GM18907 (cell line): ENCODE data around the gene PAPOLG.
"Not testable (repeated sequence)": the region's sequence is repeated elsewhere in the genome, so short reads cannot be mapped to it uniquely, and the experiment has no call there.

Experiments used
- ATAC-seq: cut with Tn5 transposase; IDR thresholded peaks from one replicate; pipeline ENCODE4 v1.9.1; 2021; ENCODE audit warnings: mild to moderate bottlenecking, moderate library complexity; ENCODE audit not compliant: unreplicated experiment

The PAPOLG gene

DNA sequence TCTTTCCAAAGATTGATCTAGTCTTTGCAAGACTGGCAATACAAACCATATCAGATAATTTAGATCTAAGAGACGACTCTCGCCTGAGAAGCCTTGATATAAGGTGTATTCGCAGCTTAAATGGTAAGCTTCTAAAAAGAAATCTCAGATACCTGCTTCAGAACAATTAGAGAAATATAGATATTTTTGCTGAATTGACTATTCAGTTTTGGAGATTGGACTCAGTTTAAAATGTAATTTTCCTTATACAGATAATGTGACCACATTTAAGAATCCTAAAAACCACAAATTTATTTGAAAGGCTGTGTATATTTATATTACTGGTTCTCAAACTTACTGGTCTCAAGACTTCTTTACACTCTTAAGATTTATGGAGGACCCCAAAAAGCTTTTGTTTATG lies 15.4 kb downstream of the PAPOLG start:
- ATAC-seq, result no peak

DNA sequence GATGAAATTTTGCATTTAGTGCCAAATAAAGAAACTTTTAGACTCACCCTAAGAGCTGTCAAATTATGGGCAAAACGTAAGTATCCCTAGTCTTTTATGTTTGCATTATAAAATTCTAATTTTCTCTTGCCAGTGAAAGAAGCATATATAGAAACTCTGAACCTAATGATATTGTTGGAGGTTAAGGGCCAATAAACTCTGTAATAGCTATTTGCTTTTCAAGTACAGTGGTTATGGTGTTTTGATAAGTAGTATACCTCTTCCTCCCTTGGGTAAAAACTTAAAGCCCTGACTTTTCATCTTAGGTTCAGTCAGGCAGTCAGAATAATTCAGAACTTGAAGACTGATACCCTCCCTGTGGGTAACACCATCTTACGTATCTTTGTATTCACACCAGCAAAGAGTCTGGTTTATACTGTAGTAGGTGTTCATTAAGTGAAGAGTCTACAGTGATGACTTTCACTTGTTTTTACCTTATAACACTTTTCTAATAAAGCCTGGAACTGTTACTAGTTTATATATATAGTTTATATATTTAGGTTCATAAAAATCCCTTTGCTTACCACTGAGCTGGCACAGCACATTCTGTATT lies 19.1 kb downstream of the PAPOLG start:
- no peak for ATAC-seq

DNA sequence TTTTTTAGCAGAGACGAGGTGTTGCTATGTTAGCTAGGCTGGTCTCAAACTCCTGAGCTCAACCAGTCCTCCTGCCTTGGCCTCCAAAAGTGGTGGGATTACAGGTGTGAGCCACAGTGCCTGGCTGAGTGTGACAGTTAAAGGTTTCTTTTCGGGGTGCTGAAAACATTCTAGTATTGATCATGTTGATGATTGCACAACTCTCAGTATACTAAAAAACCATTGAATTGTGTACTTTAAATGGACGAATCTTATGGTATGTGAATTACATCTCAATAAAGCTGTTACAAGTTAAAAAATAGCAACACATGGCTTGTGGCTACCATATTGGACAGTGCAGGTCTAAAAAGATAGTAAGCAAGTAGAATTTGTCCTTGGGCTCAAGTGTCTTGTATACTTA lies 22.3 kb downstream of the PAPOLG start:
- ATAC-seq, result no peak

DNA sequence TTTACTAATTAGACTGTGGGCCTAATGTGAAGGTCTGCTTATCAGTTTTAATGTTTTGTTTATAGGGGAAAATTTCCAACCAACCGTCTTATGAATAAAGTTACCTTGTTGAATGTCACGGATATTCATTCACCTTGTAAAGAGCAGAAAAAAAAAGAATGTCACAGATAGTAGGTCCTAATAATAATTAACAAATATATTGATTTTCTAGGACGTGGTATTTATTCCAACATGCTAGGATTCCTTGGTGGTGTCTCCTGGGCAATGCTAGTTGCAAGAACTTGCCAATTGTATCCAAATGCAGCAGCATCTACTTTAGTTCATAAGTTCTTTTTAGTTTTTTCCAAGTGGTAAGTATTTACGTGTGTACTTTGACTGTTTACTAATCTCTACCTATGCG lies 23.4 kb downstream of the PAPOLG start:
- no peak for ATAC-seq

DNA sequence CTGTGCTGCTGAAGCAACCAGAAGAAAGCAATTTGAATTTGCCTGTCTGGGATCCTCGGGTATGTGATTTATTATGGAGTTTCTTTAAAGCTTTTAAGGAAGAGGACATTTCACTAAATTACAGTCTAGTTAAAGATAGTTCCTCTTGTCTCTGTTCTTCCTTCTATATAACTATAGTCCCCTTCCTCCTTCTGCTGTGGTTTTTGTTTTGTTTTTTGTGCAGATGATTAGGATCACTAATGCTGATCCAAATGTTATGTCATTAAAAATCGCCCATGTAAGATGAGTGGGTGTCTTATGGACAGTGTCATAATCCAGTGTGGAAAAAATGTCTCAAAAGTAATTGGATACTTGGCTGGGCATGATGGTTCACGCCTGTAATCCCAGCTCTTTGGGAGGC lies 24.7 kb downstream of the PAPOLG start:
- no peak for ATAC-seq

DNA sequence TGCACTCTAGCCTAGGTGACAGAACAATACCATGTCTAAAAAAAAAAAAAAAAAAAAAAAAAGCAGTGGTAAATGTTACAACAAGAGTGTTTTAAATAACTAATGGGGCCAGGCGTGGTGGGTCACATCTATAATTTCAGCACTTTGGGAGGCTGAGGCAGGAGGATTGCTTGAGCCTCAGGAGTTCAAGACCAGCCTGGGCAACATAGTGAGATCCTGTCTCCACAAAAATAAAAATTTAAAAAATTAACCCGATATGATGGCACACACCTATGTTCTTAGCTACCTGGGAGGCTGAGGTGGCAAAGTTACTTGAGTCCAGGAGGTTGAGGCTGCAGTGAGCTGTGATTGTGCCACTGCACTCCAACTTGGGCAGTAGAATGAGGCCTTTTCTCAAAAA lies 37.1 kb downstream of the PAPOLG start:
- no peak for ATAC-seq

DNA sequence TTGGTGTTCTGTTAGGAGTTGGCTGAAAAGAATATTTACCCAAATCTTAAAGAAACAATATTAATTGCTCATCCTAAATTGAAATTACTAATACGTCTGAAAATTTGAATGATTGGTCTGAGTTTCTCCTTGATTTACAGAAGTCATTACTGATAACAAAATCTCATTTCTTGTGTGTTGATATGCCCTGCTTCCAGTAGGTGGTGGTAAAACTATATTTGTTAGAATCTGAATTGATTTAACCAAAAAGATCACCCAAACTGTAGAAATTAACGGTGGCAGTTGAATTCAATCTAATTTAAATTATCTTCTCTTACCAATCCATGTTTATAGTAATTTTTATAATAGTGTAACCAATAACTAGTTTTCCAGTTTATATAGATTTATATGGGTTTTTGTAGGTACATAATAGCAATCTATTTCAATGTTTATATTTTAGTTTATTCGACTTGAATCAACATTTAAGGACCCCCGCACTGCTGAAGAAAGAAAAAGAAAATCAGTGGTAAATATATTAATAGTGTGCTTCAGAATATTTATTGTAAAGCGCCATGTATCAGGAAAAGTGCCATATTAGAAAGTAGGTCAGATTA lies 38.3 kb downstream of the PAPOLG start:
- ATAC-seq, result no peak

DNA sequence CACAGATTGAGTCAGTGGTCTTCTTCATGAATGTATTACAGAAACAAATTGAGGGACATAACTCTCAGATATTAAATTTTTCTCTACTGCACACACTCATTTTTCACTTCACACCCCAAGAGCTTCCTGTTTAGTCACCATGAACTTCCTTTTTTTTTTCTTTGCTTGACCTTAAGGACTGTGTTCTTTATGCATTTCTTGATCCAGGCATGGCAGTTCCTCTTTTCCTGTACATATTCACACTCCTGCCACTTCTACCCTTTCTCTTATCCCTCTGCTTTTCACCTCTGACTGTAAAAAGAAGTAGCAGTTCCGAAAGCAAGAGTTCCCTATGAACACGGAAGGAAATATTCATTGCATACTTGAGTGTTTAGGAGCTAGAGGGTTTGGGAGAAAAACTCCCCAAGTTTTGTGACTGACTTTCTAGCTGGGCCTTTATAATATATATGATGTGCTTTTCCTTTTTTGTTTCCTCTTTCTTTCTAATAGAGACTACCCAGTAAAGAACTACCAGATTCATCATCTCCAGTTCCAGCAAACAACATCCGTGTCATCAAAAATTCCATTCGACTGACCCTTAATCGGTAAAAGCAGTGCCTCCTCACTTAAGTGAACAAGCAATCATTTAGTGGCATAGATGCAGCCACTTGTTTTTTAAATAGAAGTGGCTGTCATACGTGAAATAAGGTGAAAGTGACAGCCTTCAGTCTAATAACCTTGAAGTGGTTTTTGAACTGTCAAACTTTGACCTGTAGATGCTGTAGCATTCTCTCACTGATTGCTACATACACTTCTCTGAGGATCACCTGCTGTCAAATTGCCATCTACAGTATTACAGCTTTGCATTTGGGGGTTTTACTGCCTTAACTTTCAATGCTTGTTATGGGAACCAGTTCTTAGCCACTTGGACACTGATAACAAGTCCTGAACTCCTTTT lies 40.8 kb downstream of the PAPOLG start:
- peak; percentile 57 for ATAC-seq

DNA sequence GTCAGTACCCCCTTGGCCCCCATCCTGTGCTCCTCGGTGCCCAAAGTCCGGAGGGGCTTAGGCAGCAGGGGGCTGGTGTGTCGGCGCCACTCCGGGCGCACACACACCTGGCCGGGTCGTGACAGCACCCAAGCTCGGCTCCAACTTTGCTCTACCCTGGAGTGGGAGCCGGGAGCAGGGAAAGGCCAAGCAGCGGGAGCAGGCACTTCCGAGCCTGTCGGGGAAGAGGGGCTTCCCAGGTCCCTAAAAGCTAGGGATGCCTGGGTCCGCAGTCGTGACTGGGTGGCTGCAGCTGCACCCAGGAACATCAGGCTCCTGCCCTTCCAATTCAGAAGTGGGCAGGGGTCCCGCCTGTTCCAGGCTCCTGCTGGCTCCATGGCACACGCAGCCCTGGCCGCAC lies 48.4 kb downstream of the PAPOLG start:
- ATAC-seq, result no peak

DNA sequence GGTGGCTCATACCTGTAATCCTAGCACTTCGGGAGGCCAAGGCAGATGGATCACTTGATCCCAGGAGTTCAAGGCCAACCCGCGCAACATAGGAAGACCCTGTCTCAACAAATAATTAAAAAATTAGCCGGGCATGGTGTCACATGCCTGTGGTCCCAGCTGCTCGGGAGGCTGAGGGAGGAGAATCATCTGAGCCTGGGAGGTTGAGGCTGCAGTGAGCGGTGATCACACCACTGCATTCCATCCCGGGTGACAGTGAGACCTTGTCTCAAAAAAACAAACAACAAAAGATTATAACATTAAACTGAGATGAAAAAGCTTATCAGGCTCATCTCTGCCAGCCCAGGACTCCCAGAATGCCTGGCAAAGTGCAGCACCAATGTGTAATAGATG lies 50.5 kb downstream of the PAPOLG start:
- no peak for ATAC-seq

DNA sequence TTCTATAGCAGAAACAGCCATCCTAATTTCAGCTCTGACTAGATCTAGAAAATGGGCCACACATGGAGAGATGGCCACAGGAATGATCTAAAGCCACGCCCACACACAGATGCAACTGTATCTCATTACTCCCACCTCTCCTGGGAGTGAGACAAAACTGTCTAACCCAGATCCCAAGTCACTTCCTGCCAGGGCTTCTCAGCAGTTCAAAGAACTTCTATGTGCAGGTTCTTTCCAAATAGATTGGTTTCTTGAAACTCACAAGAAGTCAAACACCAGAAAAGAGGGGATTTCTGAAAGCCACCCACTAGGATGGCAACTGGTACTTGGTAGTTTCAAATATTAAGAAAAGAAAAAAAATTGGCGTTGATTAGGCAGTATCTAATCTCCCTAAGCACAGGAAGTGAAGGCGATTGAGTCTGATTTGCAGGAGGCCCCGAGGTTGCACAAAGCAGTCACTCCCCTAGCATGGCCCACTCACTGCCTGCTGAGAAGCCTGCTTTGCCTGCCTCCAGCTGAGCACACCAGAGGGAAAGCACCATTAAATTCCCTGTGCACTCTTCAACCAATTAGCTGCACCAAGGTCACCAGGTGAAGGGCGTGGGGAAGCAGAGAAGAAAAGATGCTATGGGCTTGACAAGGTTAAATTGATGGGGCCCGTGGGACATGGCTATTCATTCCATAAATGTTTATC lies 51.1 kb downstream of the PAPOLG start:
- peak; percentile 88 for ATAC-seq

DNA sequence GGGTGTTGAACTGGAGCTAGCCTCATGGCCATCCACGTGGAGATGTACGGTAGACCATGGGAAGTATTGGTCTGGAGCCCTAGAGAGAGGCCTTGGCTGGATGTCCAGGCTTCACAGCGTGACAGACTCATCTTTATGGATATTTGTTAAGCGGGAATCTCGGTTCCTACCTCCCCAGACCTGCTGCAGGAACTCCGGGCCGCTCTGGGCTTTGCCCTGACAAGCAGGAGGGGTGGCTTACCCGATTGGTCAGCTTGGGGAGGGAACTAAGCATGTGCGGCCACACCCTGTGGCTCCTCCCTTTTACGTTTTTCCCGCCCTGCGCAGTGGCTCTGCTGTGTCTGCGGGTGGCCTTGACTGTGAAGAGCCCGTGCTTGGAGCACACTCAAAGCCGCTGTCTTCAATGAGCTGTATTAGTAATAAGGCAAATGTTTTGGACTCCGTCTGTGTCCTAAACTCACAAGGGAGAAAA lies 52.3 kb downstream of the PAPOLG start:
- no peak for ATAC-seq

DNA sequence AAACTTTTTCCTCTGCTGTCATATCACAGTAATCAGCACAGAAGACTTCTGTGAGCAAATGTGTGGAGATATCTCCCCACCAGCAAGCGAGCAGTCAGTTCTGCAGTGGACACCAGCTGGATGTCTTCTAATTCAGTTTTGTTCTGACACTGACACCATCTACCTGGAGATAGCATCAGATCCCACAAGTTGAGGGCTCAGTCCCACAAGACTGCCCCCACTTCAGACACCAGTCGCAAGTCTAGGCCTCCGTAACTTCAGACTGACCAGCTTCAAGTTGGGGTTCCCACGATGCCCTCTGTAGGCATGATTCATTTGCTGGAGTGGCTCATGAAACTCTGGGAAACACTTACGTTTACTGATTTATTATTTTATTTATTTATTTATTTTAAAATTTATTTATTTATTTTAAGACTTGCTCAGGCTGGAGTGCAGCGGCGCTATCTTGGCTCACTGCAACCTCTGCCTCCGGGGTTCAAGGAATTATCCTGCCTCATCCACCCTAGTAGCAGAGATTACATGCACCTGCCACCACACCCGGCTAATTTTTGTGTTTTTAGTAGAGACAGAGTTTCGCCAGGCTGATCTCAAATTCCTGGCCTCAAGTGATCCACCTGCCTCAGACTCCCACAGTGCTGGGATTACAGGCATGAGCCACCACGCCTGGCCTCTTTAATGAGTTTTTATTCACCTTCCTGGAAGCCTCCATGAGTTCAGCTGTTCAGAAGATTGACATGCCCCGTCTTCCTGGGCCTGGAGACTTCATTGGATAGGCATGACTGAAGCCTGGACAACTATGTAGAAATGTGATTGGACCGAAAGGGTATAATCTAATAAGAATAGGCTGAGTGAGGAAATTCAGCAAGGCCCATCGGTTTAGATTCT lies 55.7 kb downstream of the PAPOLG start:
- ATAC-seq, result no peak

DNA sequence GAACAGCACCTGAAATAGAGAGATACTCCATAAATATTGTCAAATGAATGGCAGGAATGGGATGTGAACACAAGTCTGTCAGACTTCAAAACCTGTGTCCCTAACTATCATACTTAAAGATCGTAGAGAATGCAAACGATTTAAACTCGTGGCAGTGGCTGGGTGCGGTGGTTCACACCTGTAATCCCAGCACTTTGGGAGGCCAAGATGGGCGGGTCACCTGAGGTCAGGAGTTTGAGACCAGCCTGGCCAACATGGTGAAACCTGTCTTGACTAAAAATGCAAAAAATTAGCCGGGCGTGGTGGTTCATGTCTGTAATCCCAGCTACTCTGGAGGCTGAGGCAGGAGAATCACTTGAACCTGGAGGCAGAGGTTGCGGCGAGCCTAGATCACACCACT lies 61.1 kb downstream of the PAPOLG start:
- ATAC-seq, result not testable (repeated sequence)

DNA sequence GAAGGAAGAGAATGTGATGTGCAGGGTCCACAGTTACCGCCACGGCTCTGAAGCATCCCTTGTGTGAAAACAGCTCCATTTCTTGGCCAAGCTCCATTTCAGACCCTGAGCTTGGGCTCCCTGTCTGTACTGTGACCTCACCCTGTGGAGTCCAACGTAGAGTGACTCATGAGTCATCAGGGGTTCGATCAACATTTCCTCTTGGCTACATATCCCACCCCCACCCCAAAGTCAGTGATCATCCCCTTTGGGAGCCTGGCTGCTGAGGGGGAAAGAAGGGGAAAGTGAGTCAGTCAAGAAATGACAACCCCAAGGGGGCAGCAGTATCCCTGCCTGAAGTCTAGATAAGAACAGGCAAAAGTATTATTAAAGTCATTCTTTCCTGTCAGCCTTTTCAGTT lies 62.2 kb downstream of the PAPOLG start:
- no peak for ATAC-seq

DNA sequence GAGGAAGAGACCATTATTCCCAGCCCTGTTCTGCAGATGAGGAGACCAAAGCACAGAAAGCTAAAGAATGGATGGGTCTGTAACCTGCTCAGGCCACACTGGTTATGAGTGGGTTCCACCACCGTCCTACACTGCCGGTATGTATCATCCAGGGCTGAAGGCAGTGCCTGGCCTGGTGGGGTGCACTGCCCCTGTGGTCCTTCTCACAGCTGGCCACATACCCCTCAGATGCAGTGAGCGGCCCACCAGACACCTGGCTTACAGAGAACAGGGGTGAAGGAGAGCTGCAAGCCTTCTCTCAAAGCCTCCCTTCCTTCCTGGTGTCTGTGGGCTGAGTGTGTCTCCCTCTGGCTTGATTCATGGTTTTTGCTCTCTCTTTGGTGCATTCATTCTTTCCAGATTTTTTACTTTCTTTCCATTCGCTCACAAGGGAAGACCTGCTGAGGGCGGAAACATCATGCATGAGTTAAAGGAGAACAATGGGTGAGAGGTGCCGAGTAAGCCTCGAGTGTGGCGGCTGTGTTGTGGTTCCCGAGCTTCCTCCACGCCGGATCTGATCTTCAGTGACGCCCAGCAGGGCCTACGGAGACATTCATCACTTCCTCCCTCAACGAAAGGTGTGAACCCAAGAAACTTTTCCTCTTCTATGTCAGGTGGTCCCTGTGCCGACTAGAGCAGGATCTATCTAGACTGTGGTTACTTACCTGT lies 63.2 kb downstream of the PAPOLG start:
- ATAC-seq, result no peak

DNA sequence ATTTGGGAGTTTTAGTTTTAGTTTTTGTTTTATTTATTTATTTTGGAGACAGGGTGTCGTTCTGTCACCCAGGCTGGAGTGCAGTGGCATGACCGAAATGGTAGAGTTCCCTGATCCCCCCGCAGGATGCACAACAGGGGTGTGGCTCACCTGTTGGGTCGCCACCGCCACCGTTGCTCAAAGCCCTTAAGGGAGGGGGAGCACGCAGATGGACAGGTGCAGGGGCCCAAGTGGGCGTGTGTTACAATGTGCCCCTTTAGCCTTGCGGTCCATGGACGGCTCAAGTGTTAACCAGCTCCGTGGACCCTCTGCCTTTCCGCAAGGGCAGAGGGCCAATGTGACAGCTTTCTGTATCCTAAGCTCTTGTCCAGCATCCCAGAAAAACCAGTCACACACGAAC lies 63.9 kb downstream of the PAPOLG start:
- no peak for ATAC-seq

DNA sequence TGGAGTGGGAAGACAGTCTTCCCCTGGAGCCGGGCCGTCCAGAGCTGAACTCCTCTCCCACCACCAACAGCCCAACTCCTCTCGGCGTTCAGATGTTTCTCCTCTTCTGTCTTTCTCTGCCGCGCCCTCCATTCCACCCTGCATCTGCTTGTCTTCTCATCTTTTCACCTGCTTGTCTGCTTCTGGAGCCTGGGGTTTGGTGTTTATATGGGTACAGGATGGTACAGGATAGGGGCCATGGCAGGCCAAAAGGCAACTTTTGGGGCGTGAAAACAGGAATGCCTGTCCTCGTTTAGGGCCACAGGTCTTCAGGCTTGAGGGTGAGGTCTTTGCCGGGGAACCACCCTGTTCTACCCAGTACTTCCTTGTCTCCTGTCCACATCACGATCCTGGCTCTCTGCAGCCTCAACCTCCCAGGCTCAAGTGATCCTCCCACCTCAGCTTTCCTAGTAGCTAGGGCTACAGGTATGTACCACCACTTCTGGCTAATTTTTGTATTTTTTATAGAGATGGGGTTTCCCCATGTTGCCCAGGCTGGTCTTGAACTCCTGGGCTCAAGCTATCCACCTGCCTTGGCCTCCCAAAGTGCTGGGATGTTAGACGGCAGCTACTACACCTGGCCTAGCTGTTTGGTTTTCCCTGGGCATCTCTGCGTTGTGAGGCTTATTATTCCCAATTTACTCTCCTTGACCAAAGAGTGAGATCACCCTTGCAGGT lies 64.5 kb downstream of the PAPOLG start:
- ATAC-seq, result no peak

DNA sequence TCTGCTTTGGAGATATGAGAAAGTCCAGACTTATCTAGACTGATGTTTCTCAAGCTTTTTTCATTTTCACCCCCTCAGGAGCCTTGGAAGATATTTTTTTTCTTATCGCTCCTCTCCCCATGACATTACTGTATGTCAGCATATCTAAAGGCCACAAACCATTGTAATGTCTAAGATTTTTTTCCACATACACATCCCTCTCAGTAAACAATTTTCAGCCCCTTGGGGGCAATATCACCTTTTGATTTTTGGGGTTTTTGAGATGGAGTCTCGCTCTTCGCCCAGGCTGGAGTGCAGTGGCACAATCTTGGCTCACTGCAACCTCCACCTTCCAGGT lies 65.0 kb downstream of the PAPOLG start:
- ATAC-seq, result no peak
